ENCODE data around the gene CORO1A. TPM values are rescaled to one million over a fixed set of nuclear protein-coding genes. Genes with fewer than 3 reads are reported as not detected.

CORO1A gene
- total RNA-seq (10 to 100 TPM; 10.3 to 22.4 (median 14.6) TPM), polyA plus RNA-seq (7.3 TPM)
- long read RNA-seq, donor 1, transcript CORO1A-201 (11 exons, 1,803 nt): major isoform, 14 of 22 reads
- long read RNA-seq, donor 1, partial matches to known transcripts: 5 of 22 reads
- long read RNA-seq, donor 1, other reads (novel, unspliced or antisense): 2 of 22 reads
- long read RNA-seq, donor 2, transcript CORO1A-201 (11 exons, 1,803 nt): major isoform, 12 of 14 reads
- long read RNA-seq, donor 2, partial matches to known transcripts: 0 of 14 reads
- long read RNA-seq, donor 2, other reads (novel, unspliced or antisense): 1 of 14 reads
- long read RNA-seq, donor 3, transcript CORO1A-201 (11 exons, 1,803 nt): major isoform, 8 of 14 reads
- long read RNA-seq, donor 3, partial matches to known transcripts: 2 of 14 reads
- long read RNA-seq, donor 3, other reads (novel, unspliced or antisense): 3 of 14 reads
- long read RNA-seq, donor 4, transcript CORO1A-201 (11 exons, 1,803 nt): major isoform, 5 of 8 reads
- long read RNA-seq, donor 4, partial matches to known transcripts: 2 of 8 reads
- long read RNA-seq, donor 4, other reads (novel, unspliced or antisense): 1 of 8 reads

GRCh38 chr16:30183233-30184095, at the start of gene CORO1A:
Gene CORO1A, plus strand, starts transcription at chr16:30183602. Its CDS starts 1,608 bp downstream, at chr16:30185210.
- H3K4me1 ChIP-seq (ENCODE audit: control insufficient read depth, insufficient read depth, low read length): no peaks in the 10 kb centered on the region
- DNase-seq: peak; percentile 87 to 95 (median 94)
- H3K4me3 ChIP-seq (ENCODE audit: low read length): peak within 1 kb of the TSS; percentile 95
- no peaks in the 10 kb centered on the region for H3K9me3 ChIP-seq (ENCODE audit: control insufficient read depth, low read length)
- peak; percentile 83 to 89 for ATAC-seq
- intact Hi-C loops (cut with DNase I): no loop called here
- under 1% methylated on average over 81 of the region's 81 CpGs for WGBS
- H3K27ac ChIP-seq (ENCODE audit: low read length): peak within 1 kb of the TSS; percentile 74
- no peaks in the 10 kb centered on the region for H3K27me3 ChIP-seq (ENCODE audit: control insufficient read depth, insufficient read depth)

- Histone ChIP-seq H3K9me3 (ENCODE audit: control insufficient read depth, low read length) (no peaks in the 10 kb centered on the region), H3K27me3 (ENCODE audit: control insufficient read depth, insufficient read depth) (no peaks in the 10 kb centered on the region), H3K4me1 (ENCODE audit: control insufficient read depth, insufficient read depth, low read length) (peaks cover under 1% of the 10 kb centered on the region), H3K27ac (ENCODE audit: low read length) (no peak overlapping the region), H3K4me3 (ENCODE audit: low read length) (no peak overlapping the region)
- ATAC-seq (peak in 1 of 2 donors; percentile 32), DNase-seq (peak in 1 of 3 donors; percentile 23)
- 68% methylated on average over 11 of the region's 11 CpGs for WGBS
- intact Hi-C loops (cut with DNase I): no loop called here
Observed at GRCh38 chr16:30136971-30137605, 46.3 kb upstream of the CORO1A start.

- Histone ChIP-seq H3K27me3 (ENCODE audit: control insufficient read depth, insufficient read depth) (no peaks in the 10 kb centered on the region), H3K9me3 (ENCODE audit: control insufficient read depth, low read length) (no peaks in the 10 kb centered on the region), H3K4me1 (ENCODE audit: control insufficient read depth, insufficient read depth, low read length) (no peaks in the 10 kb centered on the region), H3K4me3 (ENCODE audit: low read length) (no peak overlapping the region), H3K27ac (ENCODE audit: low read length) (no peak overlapping the region)
- WGBS: 80% methylated on average over 8 of the region's 8 CpGs
- intact Hi-C loops (cut with DNase I): no loop called here
- ATAC-seq (no peak), DNase-seq (peak in 1 of 3 donors; percentile 9)
Observed at GRCh38 chr16:30137897-30138296, 45.5 kb upstream of the CORO1A start.

- H3K27ac ChIP-seq (ENCODE audit: low read length): no peak overlapping the region
- H3K4me1 ChIP-seq (ENCODE audit: control insufficient read depth, insufficient read depth, low read length): no peaks in the 10 kb centered on the region
- ATAC-seq (no peak), DNase-seq (peak in 1 of 3 donors; percentile 16)
- no peak overlapping the region for H3K4me3 ChIP-seq (ENCODE audit: low read length)
- no peaks in the 10 kb centered on the region for H3K9me3 ChIP-seq (ENCODE audit: control insufficient read depth, low read length)
- WGBS: 70% methylated on average over 13 of the region's 13 CpGs
- no peaks in the 10 kb centered on the region for H3K27me3 ChIP-seq (ENCODE audit: control insufficient read depth, insufficient read depth)
- intact Hi-C loops (cut with DNase I): no loop called here
Observed at GRCh38 chr16:30139583-30140481, 43.6 kb upstream of the CORO1A start.

GRCh38 chr16:30141750-30142149, 41.7 kb upstream of the CORO1A start:
- no peak overlapping the region for H3K4me3 ChIP-seq (ENCODE audit: low read length)
- H3K4me1 ChIP-seq (ENCODE audit: control insufficient read depth, insufficient read depth, low read length): no peaks in the 10 kb centered on the region
- no peaks in the 10 kb centered on the region for H3K27me3 ChIP-seq (ENCODE audit: control insufficient read depth, insufficient read depth)
- H3K27ac ChIP-seq (ENCODE audit: low read length): no peak overlapping the region
- intact Hi-C loops (cut with DNase I): no loop called here
- no peaks in the 10 kb centered on the region for H3K9me3 ChIP-seq (ENCODE audit: control insufficient read depth, low read length)
- 92% methylated on average over 2 of the region's 2 CpGs for WGBS
- DNase-seq (no peak), ATAC-seq (no peak)

GRCh38 chr16:30142672-30143346, 40.6 kb upstream of the CORO1A start:
- no peak for ATAC-seq
- H3K9me3 ChIP-seq (ENCODE audit: control insufficient read depth, low read length): no peaks in the 10 kb centered on the region
- H3K27me3 ChIP-seq (ENCODE audit: control insufficient read depth, insufficient read depth): no peaks in the 10 kb centered on the region
- 82% methylated on average over 13 of the region's 13 CpGs for WGBS
- peak in 1 of 3 donors; percentile 7 for DNase-seq
- no peak overlapping the region for H3K27ac ChIP-seq (ENCODE audit: low read length)
- intact Hi-C loops (cut with DNase I): no loop called here
- no peak overlapping the region for H3K4me3 ChIP-seq (ENCODE audit: low read length)
- H3K4me1 ChIP-seq (ENCODE audit: control insufficient read depth, insufficient read depth, low read length): no peaks in the 10 kb centered on the region

GRCh38 chr16:30143347-30143702, 40.1 kb upstream of the CORO1A start:
- H3K4me3 ChIP-seq (ENCODE audit: low read length): no peak overlapping the region
- no peak overlapping the region for H3K27ac ChIP-seq (ENCODE audit: low read length)
- no peaks in the 10 kb centered on the region for H3K27me3 ChIP-seq (ENCODE audit: control insufficient read depth, insufficient read depth)
- H3K9me3 ChIP-seq (ENCODE audit: control insufficient read depth, low read length): no peaks in the 10 kb centered on the region
- intact Hi-C loops (cut with DNase I): no loop called here
- no peaks in the 10 kb centered on the region for H3K4me1 ChIP-seq (ENCODE audit: control insufficient read depth, insufficient read depth, low read length)
- ATAC-seq (no peak), DNase-seq (no peak)
- WGBS: 52% methylated on average over 2 of the region's 2 CpGs

GRCh38 chr16:30144017-30144416, 39.4 kb upstream of the CORO1A start:
- intact Hi-C loops (cut with DNase I): no loop called here
- no peaks in the 10 kb centered on the region for H3K9me3 ChIP-seq (ENCODE audit: control insufficient read depth, low read length)
- no peak overlapping the region for H3K4me3 ChIP-seq (ENCODE audit: low read length)
- no peaks in the 10 kb centered on the region for H3K4me1 ChIP-seq (ENCODE audit: control insufficient read depth, insufficient read depth, low read length)
- H3K27ac ChIP-seq (ENCODE audit: low read length): no peak overlapping the region
- H3K27me3 ChIP-seq (ENCODE audit: control insufficient read depth, insufficient read depth): no peaks in the 10 kb centered on the region
- DNase-seq: no peak
- no peak for ATAC-seq

GRCh38 chr16:30144917-30145316, 38.5 kb upstream of the CORO1A start:
- Histone ChIP-seq H3K4me3 (ENCODE audit: low read length) (no peak overlapping the region), H3K9me3 (ENCODE audit: control insufficient read depth, low read length) (no peaks in the 10 kb centered on the region), H3K27ac (ENCODE audit: low read length) (no peak overlapping the region), H3K4me1 (ENCODE audit: control insufficient read depth, insufficient read depth, low read length) (no peaks in the 10 kb centered on the region), H3K27me3 (ENCODE audit: control insufficient read depth, insufficient read depth) (no peaks in the 10 kb centered on the region)
- intact Hi-C loops (cut with DNase I): no loop called here
- ATAC-seq (no peak), DNase-seq (no peak)
- WGBS: 46% methylated on average over 1 of the region's 1 CpG

GRCh38 chr16:30145657-30146056, 37.7 kb upstream of the CORO1A start:
- Histone ChIP-seq H3K27ac (ENCODE audit: low read length) (no peak overlapping the region), H3K9me3 (ENCODE audit: control insufficient read depth, low read length) (no peaks in the 10 kb centered on the region), H3K4me3 (ENCODE audit: low read length) (no peak overlapping the region), H3K4me1 (ENCODE audit: control insufficient read depth, insufficient read depth, low read length) (no peaks in the 10 kb centered on the region), H3K27me3 (ENCODE audit: control insufficient read depth, insufficient read depth) (no peaks in the 10 kb centered on the region)
- intact Hi-C loops (cut with DNase I): no loop called here
- DNase-seq (no peak), ATAC-seq (no peak)
- 55% methylated on average over 1 of the region's 1 CpG for WGBS
